Body of pancreas (tissue), 4 donors: ENCODE measurements around the gene GARS1. TPM values are rescaled to one million over a fixed set of nuclear protein-coding genes. Genes with fewer than 3 reads are reported as not detected.

ENCODE experiments used
- ATAC-seq: fragments of 150-250 bp; one replicate; pipeline ENCODE4 v1.9.1; 2016
- DNase-seq, 4 donors: peaks; one replicate each; pipeline ENCODE4 v3.0.0-alpha.2; 2019
- H3K27ac ChIP-seq, 4 donors: fragments of 200-600 bp; sonication (generic); 1 replicate in 3 of 4; 2 replicates in 1 of 4; pipeline versions ENCODE4 v1.5.1 to v1.6.1; 2016 to 2019; ENCODE audit warnings: mild to moderate bottlenecking in 1 of 4, mixed read lengths in 1 of 4, moderate library complexity in 1 of 4
- H3K27me3 ChIP-seq, 2 donors: fragments of 200-600 bp; sonication (generic); one replicate each; pipeline ENCODE4 v1.6.0; 2016; ENCODE audit warnings: mild to moderate bottlenecking in 1 of 2
- H3K36me3 ChIP-seq, 2 donors: fragments of 200-600 bp; sonication (generic); replicated peaks in 1 of 2; 2 replicates each; pipeline ENCODE4 v1.5.1; 2016; ENCODE audit warnings: low read depth in 2 of 2; ENCODE audit not compliant: insufficient read depth in 1 of 2
- H3K4me1 ChIP-seq: fragments of 200-600 bp; sonication (generic); one replicate; pipeline ENCODE4 v1.6.0; 2016
- H3K4me3 ChIP-seq, 2 donors: fragments of 200-600 bp; sonication (generic); 1 replicate in 1 of 2; 2 replicates in 1 of 2; pipeline ENCODE4 v1.5.1; 2016 to 2019
- H3K9me3 ChIP-seq, 3 donors: fragments of 200-600 bp; sonication (generic); 1 replicate in 2 of 3; 2 replicates in 1 of 3; pipeline ENCODE4 v1.5.1; 2016
- POLR2A ChIP-seq, 3 donors: fragments of 450-650 bp; IDR thresholded peaks; one replicate each; pipeline ENCODE4 v1.6.1; 2016; ENCODE audit warnings: antibody characterized with exemption in 3 of 3, mild to moderate bottlenecking in 2 of 3
- WGBS, 2 donors: methylation state at CpG; one replicate each; pipeline ENCODE4 v1.1.5; 2017; 5-methylcytosine and 5-hydroxymethylcytosine counted together
- intact Hi-C: fragments of 100-400 bp; cut with DNase I; formaldehyde crosslinking; loops from one replicate; pipeline ENCODE4 v1.15.1; 2023
- total RNA-seq, 2 donors: library from RNA; depleted of rRNA; stranded (reverse); fragments of >200 nt; gene quantifications; one replicate each; pipeline ENCODE4 v1.1.0, GENCODE V29; 2016
- TF ChIP-seq, protein P1 (sequence below), 7 experiments: fragments of 450-650 bp in 4 of 7; fragments of 200-600 bp in 3 of 7; sonication (generic) in 3 of 7; IDR thresholded peaks; one replicate each; pipeline ENCODE4 v1.5.1; 2016 to 2019; ENCODE audit warnings: antibody characterized with exemption in 7 of 7

Gene GARS1
- total RNA-seq, 2 donors from 2014 or later = 43.1 to 70.9 TPM

DNA sequence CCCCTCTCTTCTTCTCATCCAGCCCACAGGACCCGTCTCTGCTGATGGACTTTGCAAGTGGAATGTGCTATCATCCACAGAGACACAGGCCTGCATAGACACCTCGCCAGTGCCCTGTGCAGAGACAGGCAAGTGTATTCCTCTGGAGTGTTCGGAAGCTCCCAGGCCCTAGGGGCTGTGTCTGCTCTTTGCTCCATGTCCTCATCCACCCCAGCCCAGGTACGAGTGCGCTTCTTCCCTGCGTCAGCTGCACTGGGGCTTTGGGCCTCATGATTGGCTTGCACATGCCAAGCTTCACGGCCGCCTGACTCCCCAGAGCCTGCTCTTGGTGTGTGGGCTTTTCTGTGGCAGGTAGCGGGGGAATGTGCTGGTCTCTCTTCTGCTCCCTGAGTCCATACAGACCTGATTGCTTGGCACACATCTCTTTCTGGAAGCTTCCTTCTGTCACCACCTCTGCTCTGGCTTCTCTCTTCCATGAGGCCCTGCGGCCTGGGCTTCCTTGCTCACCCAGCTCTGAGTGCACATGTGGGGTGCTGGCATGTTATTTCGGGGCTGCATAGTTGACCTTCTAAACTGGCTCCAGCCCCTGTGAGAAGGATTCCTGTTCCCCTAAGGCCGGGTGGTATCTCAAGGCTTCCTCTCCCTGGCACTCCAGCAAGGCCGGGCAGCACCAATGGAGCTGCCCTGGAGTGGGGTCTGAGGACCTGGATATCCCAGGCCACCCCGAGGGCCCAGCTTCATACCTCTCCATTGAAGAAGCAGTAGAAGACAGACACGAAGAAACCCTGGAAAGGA lies 59.8 kb downstream of the GARS1 start:
- H3K36me3 ChIP-seq = no peaks in the 10 kb centered on the region
- ATAC-seq (no peak), DNase-seq (peak in 1 of 4 donors; percentile 3)
- 87 to 91% methylated on average over 14 to 15 of the region's 15 CpGs for WGBS, 2 donors
- no peaks in the 10 kb centered on the region for H3K4me1 ChIP-seq
- TF ChIP-seq POLR2A (IDR thresholded peaks at IDR 0.05) = no peak
- TF ChIP-seq, protein P1, sequence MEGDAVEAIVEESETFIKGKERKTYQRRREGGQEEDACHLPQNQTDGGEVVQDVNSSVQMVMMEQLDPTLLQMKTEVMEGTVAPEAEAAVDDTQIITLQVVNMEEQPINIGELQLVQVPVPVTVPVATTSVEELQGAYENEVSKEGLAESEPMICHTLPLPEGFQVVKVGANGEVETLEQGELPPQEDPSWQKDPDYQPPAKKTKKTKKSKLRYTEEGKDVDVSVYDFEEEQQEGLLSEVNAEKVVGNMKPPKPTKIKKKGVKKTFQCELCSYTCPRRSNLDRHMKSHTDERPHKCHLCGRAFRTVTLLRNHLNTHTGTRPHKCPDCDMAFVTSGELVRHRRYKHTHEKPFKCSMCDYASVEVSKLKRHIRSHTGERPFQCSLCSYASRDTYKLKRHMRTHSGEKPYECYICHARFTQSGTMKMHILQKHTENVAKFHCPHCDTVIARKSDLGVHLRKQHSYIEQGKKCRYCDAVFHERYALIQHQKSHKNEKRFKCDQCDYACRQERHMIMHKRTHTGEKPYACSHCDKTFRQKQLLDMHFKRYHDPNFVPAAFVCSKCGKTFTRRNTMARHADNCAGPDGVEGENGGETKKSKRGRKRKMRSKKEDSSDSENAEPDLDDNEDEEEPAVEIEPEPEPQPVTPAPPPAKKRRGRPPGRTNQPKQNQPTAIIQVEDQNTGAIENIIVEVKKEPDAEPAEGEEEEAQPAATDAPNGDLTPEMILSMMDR (IDR thresholded peaks at IDR 0.05) = no peak
- H3K4me3 ChIP-seq = no peak overlapping the region
- intact Hi-C loops = no loop called here
- no peaks in the 10 kb centered on the region for H3K9me3 ChIP-seq
- no peaks in the 10 kb centered on the region for H3K27me3 ChIP-seq
- H3K27ac ChIP-seq = no peak overlapping the region

DNA sequence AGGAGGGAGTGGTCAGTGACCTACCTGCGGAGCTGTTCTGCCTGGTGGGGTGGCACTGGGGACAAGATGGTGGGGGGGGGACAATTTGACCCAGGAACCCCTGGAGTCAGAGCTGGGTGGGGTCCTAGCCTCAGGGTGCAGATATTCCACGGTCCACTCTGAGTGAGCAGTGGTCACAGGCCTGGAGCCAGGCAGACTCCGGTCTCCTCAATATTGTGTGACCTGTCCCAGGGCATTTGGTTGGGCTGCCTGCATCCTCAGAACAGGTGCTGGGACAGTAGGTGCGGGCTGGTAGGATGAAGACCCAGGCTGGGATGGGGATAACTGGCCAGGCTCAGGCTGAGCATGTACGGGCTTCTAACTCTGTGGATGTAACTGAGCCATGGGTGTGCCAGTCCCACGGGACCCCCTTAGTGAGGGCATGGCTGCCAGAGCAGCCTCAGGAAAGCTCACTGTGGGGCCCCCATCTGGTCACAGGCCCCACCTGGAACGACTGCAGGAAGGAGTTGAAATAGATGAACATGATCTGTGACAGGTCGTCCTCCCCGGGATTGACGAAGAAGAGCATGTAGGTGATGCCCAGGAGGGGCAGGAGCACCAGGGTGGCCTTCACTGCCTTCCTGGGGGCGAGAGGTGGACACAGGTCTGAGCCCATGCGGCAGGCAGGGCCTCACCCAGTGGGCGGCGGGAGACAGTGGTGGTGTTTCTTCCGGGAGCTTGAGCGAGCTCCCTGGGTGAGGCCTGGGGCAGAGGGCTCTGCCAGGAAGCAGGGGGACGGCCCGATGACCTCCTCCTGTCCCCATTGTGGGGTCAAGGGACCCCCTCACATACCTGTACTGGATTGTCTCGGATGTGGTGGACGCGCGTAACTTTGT lies 60.7 kb downstream of the GARS1 start:
- H3K4me1 ChIP-seq = no peaks in the 10 kb centered on the region
- DNase-seq (peak in 1 of 4 donors; percentile 2), ATAC-seq (no peak)
- no peaks in the 10 kb centered on the region for H3K9me3 ChIP-seq
- H3K27ac ChIP-seq = no peak overlapping the region
- intact Hi-C loops = no loop called here
- WGBS, 2 donors = 88 to 91% methylated on average over 17 to 22 of the region's 22 CpGs
- TF ChIP-seq POLR2A (IDR thresholded peaks at IDR 0.05) = no peak
- TF ChIP-seq, protein P1 (IDR thresholded peaks at IDR 0.05) = no peak
- H3K27me3 ChIP-seq = no peaks in the 10 kb centered on the region
- no peak overlapping the region for H3K4me3 ChIP-seq
- no peaks in the 10 kb centered on the region for H3K36me3 ChIP-seq

DNA sequence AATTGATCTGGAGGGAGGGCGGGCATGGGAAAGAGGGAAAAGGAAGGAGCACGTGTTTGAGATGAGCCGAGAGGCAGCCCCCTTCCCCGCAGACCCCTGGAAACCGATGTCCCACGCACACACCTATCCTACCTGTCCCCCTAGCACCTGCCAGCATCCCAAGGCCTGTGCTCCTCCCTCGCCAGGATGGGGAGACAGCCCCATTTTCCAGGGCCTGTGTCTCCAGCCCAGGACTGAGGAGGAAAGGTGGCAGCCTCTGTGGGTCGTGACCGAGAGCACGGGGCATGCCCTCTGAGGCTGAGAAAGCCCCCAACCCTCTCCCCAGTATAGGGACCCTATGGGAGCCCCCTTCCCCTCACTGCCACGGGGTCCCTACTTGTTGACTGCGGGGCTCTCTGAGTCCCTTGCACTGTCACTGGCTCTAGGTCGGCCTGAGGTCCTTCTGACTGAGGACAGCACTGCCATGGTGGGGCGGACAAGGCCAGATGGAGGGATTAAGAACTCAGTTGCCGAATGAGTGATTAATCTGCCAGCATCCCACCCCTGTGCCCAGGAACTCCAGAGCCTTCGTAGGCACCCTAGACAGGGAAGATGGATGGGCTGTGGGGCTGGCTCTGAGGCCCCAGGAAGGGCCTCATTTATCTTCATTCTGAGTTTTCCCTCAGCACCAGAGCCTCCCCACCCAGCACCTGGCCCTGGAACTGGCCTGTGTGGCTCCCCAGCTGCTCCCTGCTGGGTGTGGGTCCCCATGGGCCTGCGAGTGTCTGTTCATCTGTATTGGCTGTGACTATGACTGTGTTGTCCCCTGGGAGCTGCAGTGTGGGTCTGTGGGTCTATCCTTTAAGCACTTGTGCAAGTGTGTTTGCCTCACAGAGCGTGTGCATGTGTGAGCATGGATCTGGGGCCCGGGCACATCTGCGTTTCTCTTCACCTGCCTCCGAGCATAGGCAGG lies 61.6 kb downstream of the GARS1 start:
- Histone ChIP-seq H3K36me3 (no peaks in the 10 kb centered on the region), H3K9me3 (no peaks in the 10 kb centered on the region), H3K27me3 (no peaks in the 10 kb centered on the region), H3K4me3 (no peak overlapping the region), H3K27ac (no peak overlapping the region), H3K4me1 (no peaks in the 10 kb centered on the region)
- peak in 1 of 4 donors; percentile 2 for DNase-seq
- TF ChIP-seq POLR2A (IDR thresholded peaks at IDR 0.05) = no peak
- TF ChIP-seq, protein P1 (IDR thresholded peaks at IDR 0.05) = no peak
- ATAC-seq = no peak
- WGBS, 2 donors = 78 to 88% methylated on average over 14 to 21 of the region's 21 CpGs
- intact Hi-C loops = no loop called here

DNA sequence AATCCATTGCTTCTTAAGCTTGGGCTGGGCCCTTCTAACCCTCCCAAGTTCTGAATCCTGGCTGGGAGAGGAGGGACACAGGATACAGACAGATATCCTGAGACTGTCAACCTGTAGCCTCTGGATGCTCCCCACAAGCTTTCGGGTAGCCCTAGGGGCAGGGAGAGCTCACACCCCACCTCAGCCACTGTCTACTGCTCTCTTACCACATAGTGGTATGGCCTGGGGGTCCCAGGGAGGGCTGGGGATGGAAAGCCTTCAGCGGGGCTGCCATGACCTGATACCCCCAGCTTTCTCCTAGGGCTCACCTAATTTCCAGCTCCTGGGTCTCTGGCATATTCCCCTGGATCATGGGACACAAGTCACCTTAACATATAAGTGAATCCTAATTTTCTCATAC lies 62.5 kb downstream of the GARS1 start:
- no peak overlapping the region for H3K4me3 ChIP-seq
- no peak for ATAC-seq
- no peaks in the 10 kb centered on the region for H3K27me3 ChIP-seq
- DNase-seq = no peak
- TF ChIP-seq, protein P1 (IDR thresholded peaks at IDR 0.05) = no peak
- no peak for TF ChIP-seq POLR2A (IDR thresholded peaks at IDR 0.05)
- H3K36me3 ChIP-seq = no peaks in the 10 kb centered on the region
- 100% methylated on average over 1 to 2 of the region's 2 CpGs for WGBS, 2 donors
- no peaks in the 10 kb centered on the region for H3K4me1 ChIP-seq
- intact Hi-C loops = no loop called here
- no peaks in the 10 kb centered on the region for H3K9me3 ChIP-seq
- H3K27ac ChIP-seq = no peak overlapping the region
